GM23338 (cell line): ENCODE results near the gene TRMT2A. TPM values are rescaled to one million over a fixed set of nuclear protein-coding genes. Genes with fewer than 3 reads are reported as not detected.

ENCODE experiments used
- ATAC-seq: fragments of 200-7000 bp; cut with Tn5 transposase; 3 replicates; pipeline ENCODE4 v1.9.1; 2020
- DNase-seq: peaks from one replicate; pipeline ENCODE4 v3.0.0-alpha.2; 2015; ENCODE audit warnings: low spot score
- H2AFZ ChIP-seq: fragments of 200-600 bp; sonication (generic); 2 replicates; pipeline ENCODE4 v1.8.0; 2016; ENCODE audit warnings: antibody characterized with exemption, mild to moderate bottlenecking, moderate library complexity
- H3F3A ChIP-seq: fragments of 200-600 bp; sonication (generic); replicated peaks from 2 replicates; pipeline ENCODE4 v1.8.0; 2017; ENCODE audit warnings: antibody characterized with exemption, mixed run types, low read depth
- H3K27ac ChIP-seq: fragments of 200-600 bp; sonication (generic); 2 replicates; pipeline ENCODE4 v1.6.1; 2016; ENCODE audit warnings: low read depth
- H3K27me3 ChIP-seq: fragments of 200-600 bp; sonication (generic); 2 replicates; pipeline ENCODE4 v1.8.0; 2016; ENCODE audit warnings: mild to moderate bottlenecking, mixed run types, moderate library complexity; ENCODE audit not compliant: insufficient read depth
- H3K36me3 ChIP-seq: fragments of 200-600 bp; sonication (generic); 2 replicates; pipeline ENCODE4 v1.8.0; 2016; ENCODE audit warnings: mild to moderate bottlenecking; ENCODE audit not compliant: insufficient read depth
- H3K4me1 ChIP-seq: fragments of 200-600 bp; sonication (generic); 2 replicates; pipeline ENCODE4 v1.8.0; 2016; ENCODE audit warnings: mild to moderate bottlenecking, moderate library complexity; ENCODE audit not compliant: insufficient read depth
- H3K4me2 ChIP-seq: fragments of 200-600 bp; sonication (generic); 2 replicates; pipeline ENCODE4 v1.7.1; 2017; ENCODE audit warnings: mixed run types
- H3K4me3 ChIP-seq: fragments of 200-600 bp; sonication (generic); 2 replicates; pipeline ENCODE4 v1.6.1; 2016; ENCODE audit warnings: mixed run types
- H3K79me2 ChIP-seq: fragments of 200-600 bp; sonication (generic); replicated peaks from 2 replicates; pipeline ENCODE4 v1.8.0; 2017; ENCODE audit warnings: mild to moderate bottlenecking; ENCODE audit not compliant: insufficient read depth
- H3K9me2 ChIP-seq: fragments of 200-600 bp; sonication (generic); 2 replicates; pipeline ENCODE4 v1.8.0; 2017; ENCODE audit not compliant: insufficient read depth
- H4K20me1 ChIP-seq: fragments of 200-600 bp; sonication (generic); replicated peaks from 2 replicates; pipeline ENCODE4 v1.8.0; 2017; ENCODE audit warnings: mild to moderate bottlenecking; ENCODE audit not compliant: insufficient read depth
- H3K27ac Mint-ChIP-seq: 2 replicates; pipeline ENCODE4 v1.8.0; 2020; ENCODE audit warnings: inconsistent platforms, mild to moderate bottlenecking, moderate library complexity, mixed read lengths
- H3K27me3 Mint-ChIP-seq: 3 replicates; pipeline ENCODE4 v1.8.0; 2022; ENCODE audit warnings: low read depth, mild to moderate bottlenecking, moderate library complexity, mixed read lengths, inconsistent platforms; ENCODE audit not compliant: insufficient read depth, poor library complexity
- H3K36me3 Mint-ChIP-seq: 3 replicates; pipeline ENCODE4 v1.8.0; 2021; ENCODE audit warnings: low read depth, mild to moderate bottlenecking, inconsistent platforms, moderate library complexity, mixed read lengths
- H3K4me1 Mint-ChIP-seq: 3 replicates; pipeline ENCODE4 v1.8.0; 2020; ENCODE audit warnings: mild to moderate bottlenecking, inconsistent platforms, mixed read lengths
- H3K4me3 Mint-ChIP-seq: 3 replicates; pipeline ENCODE4 v1.8.0; 2021; ENCODE audit warnings: moderate library complexity, mild to moderate bottlenecking, inconsistent platforms, mixed read lengths
- H3K9me3 Mint-ChIP-seq: 3 replicates; pipeline ENCODE4 v1.8.0; 2020; ENCODE audit warnings: moderate library complexity, mild to moderate bottlenecking, inconsistent platforms, mixed read lengths
- CREB1 ChIP-seq: fragments of 250-450 bp; sonication (Bioruptor Pico); IDR thresholded peaks from 2 replicates; pipeline ENCODE4 v1.5.0; 2020; ENCODE audit warnings: low read depth, mild to moderate bottlenecking, moderate library complexity
- CTCF ChIP-seq, 2 experiments: fragments of 200-600 bp in 1 of 2; sonication (generic) in 1 of 2; conservative IDR thresholded peaks; 2 replicates each; pipeline versions ENCODE4 v1.5.1 to v1.6.1; 2016 to 2017; ENCODE audit warnings: antibody characterized with exemption in 2 of 2, low read depth in 2 of 2, mild to moderate bottlenecking in 2 of 2, moderate library complexity in 1 of 2
- ETS1 ChIP-seq: IDR thresholded peaks from 2 replicates; pipeline ENCODE4 v1.6.1; 2016; ENCODE audit warnings: antibody characterized with exemption
- EZH2 ChIP-seq: fragments of 200-600 bp; sonication (generic); IDR thresholded peaks from one replicate; pipeline ENCODE4 v1.8.0; 2017; ENCODE audit warnings: antibody characterized with exemption, mild to moderate bottlenecking, low read depth; ENCODE audit not compliant: unreplicated experiment
- EZH2phosphoT487 ChIP-seq: fragments of 200-600 bp; sonication (generic); IDR thresholded peaks from one replicate; pipeline ENCODE4 v1.8.1; 2018; ENCODE audit warnings: antibody characterized with exemption; ENCODE audit not compliant: unreplicated experiment
- NANOG ChIP-seq: IDR thresholded peaks from 2 replicates; pipeline ENCODE4 v1.6.1; 2016; ENCODE audit warnings: antibody characterized with exemption, borderline replicate concordance
- ZNF114 ChIP-seq: fragments of 250-450 bp; sonication (Bioruptor Pico); IDR thresholded peaks from 2 replicates; pipeline ENCODE4 v1.5.0; 2020; ENCODE audit warnings: mild to moderate bottlenecking, moderate library complexity
- polyA plus RNA-seq: library from polyadenylated mRNA; unstranded; fragments of >200 nt; fragmentation: Nextera tagmentation; extraction: Ambion mirVana; gene quantifications from 2 replicates; pipeline ENCODE4 v1.2.1, GENCODE V29; 2016
- total RNA-seq: library from RNA; depleted of rRNA; stranded (reverse); fragments of >200 nt; shearing (Covaris generic); gene quantifications from 2 replicates; pipeline ENCODE4 v1.2.3, GENCODE V29; 2014
- TF ChIP-seq, protein P1 (sequence below): IDR thresholded peaks from one replicate; pipeline ENCODE4 v1.6.1; 2018; ENCODE audit warnings: antibody characterized with exemption; ENCODE audit not compliant: unreplicated experiment
- TF ChIP-seq, protein P2 (sequence below): fragments of 250-450 bp; sonication (Bioruptor Pico); IDR thresholded peaks from 2 replicates; pipeline ENCODE4 v1.5.0; 2020; ENCODE audit warnings: mild to moderate bottlenecking, moderate library complexity

TRMT2A gene
- total and polyA plus RNA-seq, 2 experiments from 2014 or later: 41.3 to 61.3 TPM

GRCh38 chr22:20157430-20158183, 40.6 kb upstream of the TRMT2A start:
- Mint-ChIP-seq H3K4me3 (no peak overlapping the region), H3K9me3 (no peaks in the 10 kb centered on the region), H3K36me3 (no peaks in the 10 kb centered on the region), H3K27me3 (peaks cover 9% of the 10 kb centered on the region), H3K4me1 (peaks cover 10% of the 10 kb centered on the region), H3K27ac (no peak overlapping the region)
- Histone ChIP-seq H3K4me3 (no peak overlapping the region), H3K4me2 (no peak overlapping the region), H2AFZ (no peak overlapping the region), H3K79me2 (no peaks in the 10 kb centered on the region), H3K27ac (no peak overlapping the region), H3F3A (no peaks in the 10 kb centered on the region), H3K36me3 (no peaks in the 10 kb centered on the region), H3K27me3 (no peaks in the 10 kb centered on the region), H3K9me2 (no peaks in the 10 kb centered on the region), H4K20me1 (no peaks in the 10 kb centered on the region), H3K4me1 (no peaks in the 10 kb centered on the region)
- DNase-seq (no peak), ATAC-seq (peak; percentile 12)
- TF ChIP-seq ZNF114 (CRISPR knock-in tag) (no peak), EZH2 (no peak), CREB1 (no peak), EZH2phosphoT487 (no peak), CTCF (conservative IDR thresholded peaks at IDR 0.05; ENCODE audit: low read depth in 2 of 2) (no peak), NANOG (no peak), ETS1 (no peak)
- TF ChIP-seq, protein P1, sequence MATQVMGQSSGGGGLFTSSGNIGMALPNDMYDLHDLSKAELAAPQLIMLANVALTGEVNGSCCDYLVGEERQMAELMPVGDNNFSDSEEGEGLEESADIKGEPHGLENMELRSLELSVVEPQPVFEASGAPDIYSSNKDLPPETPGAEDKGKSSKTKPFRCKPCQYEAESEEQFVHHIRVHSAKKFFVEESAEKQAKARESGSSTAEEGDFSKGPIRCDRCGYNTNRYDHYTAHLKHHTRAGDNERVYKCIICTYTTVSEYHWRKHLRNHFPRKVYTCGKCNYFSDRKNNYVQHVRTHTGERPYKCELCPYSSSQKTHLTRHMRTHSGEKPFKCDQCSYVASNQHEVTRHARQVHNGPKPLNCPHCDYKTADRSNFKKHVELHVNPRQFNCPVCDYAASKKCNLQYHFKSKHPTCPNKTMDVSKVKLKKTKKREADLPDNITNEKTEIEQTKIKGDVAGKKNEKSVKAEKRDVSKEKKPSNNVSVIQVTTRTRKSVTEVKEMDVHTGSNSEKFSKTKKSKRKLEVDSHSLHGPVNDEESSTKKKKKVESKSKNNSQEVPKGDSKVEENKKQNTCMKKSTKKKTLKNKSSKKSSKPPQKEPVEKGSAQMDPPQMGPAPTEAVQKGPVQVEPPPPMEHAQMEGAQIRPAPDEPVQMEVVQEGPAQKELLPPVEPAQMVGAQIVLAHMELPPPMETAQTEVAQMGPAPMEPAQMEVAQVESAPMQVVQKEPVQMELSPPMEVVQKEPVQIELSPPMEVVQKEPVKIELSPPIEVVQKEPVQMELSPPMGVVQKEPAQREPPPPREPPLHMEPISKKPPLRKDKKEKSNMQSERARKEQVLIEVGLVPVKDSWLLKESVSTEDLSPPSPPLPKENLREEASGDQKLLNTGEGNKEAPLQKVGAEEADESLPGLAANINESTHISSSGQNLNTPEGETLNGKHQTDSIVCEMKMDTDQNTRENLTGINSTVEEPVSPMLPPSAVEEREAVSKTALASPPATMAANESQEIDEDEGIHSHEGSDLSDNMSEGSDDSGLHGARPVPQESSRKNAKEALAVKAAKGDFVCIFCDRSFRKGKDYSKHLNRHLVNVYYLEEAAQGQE: no peak
- TF ChIP-seq, protein P2, sequence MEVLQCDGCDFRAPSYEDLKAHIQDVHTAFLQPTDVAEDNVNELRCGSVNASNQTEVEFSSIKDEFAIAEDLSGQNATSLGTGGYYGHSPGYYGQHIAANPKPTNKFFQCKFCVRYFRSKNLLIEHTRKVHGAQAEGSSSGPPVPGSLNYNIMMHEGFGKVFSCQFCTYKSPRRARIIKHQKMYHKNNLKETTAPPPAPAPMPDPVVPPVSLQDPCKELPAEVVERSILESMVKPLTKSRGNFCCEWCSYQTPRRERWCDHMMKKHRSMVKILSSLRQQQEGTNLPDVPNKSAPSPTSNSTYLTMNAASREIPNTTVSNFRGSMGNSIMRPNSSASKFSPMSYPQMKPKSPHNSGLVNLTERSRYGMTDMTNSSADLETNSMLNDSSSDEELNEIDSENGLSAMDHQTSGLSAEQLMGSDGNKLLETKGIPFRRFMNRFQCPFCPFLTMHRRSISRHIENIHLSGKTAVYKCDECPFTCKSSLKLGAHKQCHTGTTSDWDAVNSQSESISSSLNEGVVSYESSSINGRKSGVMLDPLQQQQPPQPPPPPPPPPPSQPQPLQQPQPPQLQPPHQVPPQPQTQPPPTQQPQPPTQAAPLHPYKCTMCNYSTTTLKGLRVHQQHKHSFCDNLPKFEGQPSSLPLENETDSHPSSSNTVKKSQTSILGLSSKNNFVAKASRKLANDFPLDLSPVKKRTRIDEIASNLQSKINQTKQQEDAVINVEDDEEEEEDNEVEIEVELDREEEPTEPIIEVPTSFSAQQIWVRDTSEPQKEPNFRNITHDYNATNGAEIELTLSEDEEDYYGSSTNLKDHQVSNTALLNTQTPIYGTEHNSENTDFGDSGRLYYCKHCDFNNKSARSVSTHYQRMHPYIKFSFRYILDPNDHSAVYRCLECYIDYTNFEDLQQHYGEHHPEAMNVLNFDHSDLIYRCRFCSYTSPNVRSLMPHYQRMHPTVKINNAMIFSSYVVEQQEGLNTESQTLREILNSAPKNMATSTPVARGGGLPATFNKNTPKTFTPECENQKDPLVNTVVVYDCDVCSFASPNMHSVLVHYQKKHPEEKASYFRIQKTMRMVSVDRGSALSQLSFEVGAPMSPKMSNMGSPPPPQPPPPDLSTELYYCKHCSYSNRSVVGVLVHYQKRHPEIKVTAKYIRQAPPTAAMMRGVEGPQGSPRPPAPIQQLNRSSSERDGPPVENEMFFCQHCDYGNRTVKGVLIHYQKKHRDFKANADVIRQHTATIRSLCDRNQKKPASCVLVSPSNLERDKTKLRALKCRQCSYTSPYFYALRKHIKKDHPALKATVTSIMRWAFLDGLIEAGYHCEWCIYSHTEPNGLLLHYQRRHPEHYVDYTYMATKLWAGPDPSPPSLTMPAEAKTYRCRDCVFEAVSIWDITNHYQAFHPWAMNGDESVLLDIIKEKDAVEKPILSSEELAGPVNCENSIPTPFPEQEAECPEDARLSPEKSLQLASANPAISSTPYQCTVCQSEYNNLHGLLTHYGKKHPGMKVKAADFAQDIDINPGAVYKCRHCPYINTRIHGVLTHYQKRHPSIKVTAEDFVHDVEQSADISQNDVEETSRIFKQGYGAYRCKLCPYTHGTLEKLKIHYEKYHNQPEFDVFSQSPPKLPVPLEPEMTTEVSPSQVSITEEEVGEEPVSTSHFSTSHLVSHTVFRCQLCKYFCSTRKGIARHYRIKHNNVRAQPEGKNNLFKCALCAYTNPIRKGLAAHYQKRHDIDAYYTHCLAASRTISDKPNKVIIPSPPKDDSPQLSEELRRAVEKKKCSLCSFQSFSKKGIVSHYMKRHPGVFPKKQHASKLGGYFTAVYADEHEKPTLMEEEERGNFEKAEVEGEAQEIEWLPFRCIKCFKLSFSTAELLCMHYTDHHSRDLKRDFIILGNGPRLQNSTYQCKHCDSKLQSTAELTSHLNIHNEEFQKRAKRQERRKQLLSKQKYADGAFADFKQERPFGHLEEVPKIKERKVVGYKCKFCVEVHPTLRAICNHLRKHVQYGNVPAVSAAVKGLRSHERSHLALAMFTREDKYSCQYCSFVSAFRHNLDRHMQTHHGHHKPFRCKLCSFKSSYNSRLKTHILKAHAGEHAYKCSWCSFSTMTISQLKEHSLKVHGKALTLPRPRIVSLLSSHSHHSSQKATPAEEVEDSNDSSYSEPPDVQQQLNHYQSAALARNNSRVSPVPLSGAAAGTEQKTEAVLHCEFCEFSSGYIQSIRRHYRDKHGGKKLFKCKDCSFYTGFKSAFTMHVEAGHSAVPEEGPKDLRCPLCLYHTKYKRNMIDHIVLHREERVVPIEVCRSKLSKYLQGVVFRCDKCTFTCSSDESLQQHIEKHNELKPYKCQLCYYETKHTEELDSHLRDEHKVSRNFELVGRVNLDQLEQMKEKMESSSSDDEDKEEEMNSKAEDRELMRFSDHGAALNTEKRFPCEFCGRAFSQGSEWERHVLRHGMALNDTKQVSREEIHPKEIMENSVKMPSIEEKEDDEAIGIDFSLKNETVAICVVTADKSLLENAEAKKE (CRISPR knock-in tag): no peak
